WI38 (cell line): ENCODE results near the gene ERO1B.

Source experiments
- H3K4me3 ChIP-seq: 2 replicates; pipeline ENCODE4 v1.5.1; 2011; ENCODE audit warnings: low read depth, mild to moderate bottlenecking, control low read depth, low read length
- CTCF ChIP-seq: IDR thresholded peaks from 2 replicates; pipeline ENCODE4 v1.5.1; 2012; ENCODE audit warnings: low read depth, mild to moderate bottlenecking, control low read depth, low read length

The ERO1B gene

GRCh38 chr1:236282719-236283118 is 961 bp upstream of the ERO1B start:
- no peak for TF ChIP-seq CTCF
- H3K4me3 ChIP-seq, result peak overlapping the region; percentile 79

GRCh38 chr1:236282425-236282716 is 613 bp upstream of the ERO1B start:
- peak overlapping the region; percentile 79 for H3K4me3 ChIP-seq
- no peak for TF ChIP-seq CTCF

GRCh38 chr1:236281198-236281653 is 532 bp downstream of the ERO1B start:
- TF ChIP-seq CTCF, result no peak
- peak overlapping the region; percentile 79 for H3K4me3 ChIP-seq

- H3K4me3 ChIP-seq, result peak overlapping the region; percentile 79
- TF ChIP-seq CTCF, result no peak
Measured at GRCh38 chr1:236280438-236281197, 1.1 kb downstream of the ERO1B start.

- no peak for TF ChIP-seq CTCF
- no peak overlapping the region for H3K4me3 ChIP-seq
Measured at GRCh38 chr1:236275586-236275985, 6.2 kb downstream of the ERO1B start.

- H3K4me3 ChIP-seq, result no peak overlapping the region
- TF ChIP-seq CTCF, result no peak
Measured at GRCh38 chr1:236275061-236275460, 6.7 kb downstream of the ERO1B start.

- H3K4me3 ChIP-seq, result no peak overlapping the region
- TF ChIP-seq CTCF, result no peak
Measured at GRCh38 chr1:236273358-236273757, 8.4 kb downstream of the ERO1B start.
